ENCODE measurements around the gene GSK3B. TPM values are rescaled to one million over a fixed set of nuclear protein-coding genes. Genes with fewer than 3 reads are reported as not detected.

The GSK3B gene
- total RNA-seq, 1 experiment from 2014 or later, result 56.5 TPM

DNA sequence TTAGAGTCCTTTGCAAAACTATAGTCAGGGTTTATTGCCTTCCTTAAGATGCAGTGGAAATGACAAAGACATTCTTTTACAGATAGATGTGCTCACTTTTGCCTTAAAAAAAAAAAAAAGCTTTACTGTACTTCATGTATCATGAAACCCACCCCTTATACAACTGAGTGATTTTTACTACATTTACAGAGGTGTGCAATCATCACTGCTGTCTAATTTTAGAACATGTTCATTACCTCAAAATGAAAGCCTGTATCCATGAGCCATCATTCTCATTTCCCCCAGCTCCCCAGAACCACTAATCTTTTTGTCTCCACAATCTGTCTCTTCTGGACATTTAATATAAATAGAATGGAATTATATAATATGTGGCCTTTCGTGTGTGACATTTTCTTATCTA is 200.5 kb downstream of the GSK3B start:
- TF ChIP-seq, protein P1, sequence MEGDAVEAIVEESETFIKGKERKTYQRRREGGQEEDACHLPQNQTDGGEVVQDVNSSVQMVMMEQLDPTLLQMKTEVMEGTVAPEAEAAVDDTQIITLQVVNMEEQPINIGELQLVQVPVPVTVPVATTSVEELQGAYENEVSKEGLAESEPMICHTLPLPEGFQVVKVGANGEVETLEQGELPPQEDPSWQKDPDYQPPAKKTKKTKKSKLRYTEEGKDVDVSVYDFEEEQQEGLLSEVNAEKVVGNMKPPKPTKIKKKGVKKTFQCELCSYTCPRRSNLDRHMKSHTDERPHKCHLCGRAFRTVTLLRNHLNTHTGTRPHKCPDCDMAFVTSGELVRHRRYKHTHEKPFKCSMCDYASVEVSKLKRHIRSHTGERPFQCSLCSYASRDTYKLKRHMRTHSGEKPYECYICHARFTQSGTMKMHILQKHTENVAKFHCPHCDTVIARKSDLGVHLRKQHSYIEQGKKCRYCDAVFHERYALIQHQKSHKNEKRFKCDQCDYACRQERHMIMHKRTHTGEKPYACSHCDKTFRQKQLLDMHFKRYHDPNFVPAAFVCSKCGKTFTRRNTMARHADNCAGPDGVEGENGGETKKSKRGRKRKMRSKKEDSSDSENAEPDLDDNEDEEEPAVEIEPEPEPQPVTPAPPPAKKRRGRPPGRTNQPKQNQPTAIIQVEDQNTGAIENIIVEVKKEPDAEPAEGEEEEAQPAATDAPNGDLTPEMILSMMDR (conservative IDR thresholded peaks at IDR 0.05), result no peak
- Mint-ChIP-seq H3K4me1 (peaks cover 0 to 4% of the 10 kb centered on the region in 2 experiments; a peak in 2 of 4 replicates), H3K4me3 (no peak overlapping the region), H3K9me3 (peaks cover 8 to 16% of the 10 kb centered on the region in 2 experiments), H3K36me3 (ENCODE audit: insufficient read depth in 1 of 3, low read depth in 3 of 3) (peaks cover 17 to 21% (median 21%) of the 10 kb centered on the region in 3 experiments), H3K27me3 (ENCODE audit: low read depth) (no peaks in the 10 kb centered on the region), H3K27ac (no peak overlapping the region)
- H2BK5ac ChIP-seq (ENCODE audit: insufficient read length, low read length), result no peak overlapping the region
- H3K23ac ChIP-seq (ENCODE audit: insufficient read length, low read depth, low read length), result no peak overlapping the region
- H3K18ac ChIP-seq (ENCODE audit: insufficient read length, low read depth, low read length), result no peak overlapping the region
- H4K91ac ChIP-seq (ENCODE audit: insufficient read length, low read depth, low read length), result no peak overlapping the region
- no CpG with 5 or more reads among the region's 1 CpG for WGBS (ENCODE audit: extremely low coverage, insufficient read length, low lambda C conversion rate)
- no peak overlapping the region for H3K56ac ChIP-seq (ENCODE audit: insufficient read length, low read depth, low read length)
- no peak overlapping the region for H3T11ph ChIP-seq (ENCODE audit: low read length)
- H3K14ac ChIP-seq (ENCODE audit: insufficient read depth, low read length), result no peak overlapping the region
- no peak overlapping the region for H2AFZ ChIP-seq (ENCODE audit: low read length)
- no peaks in the 10 kb centered on the region for H3K79me1 ChIP-seq (ENCODE audit: insufficient read depth, low read depth, low read length, poor library complexity, severe bottlenecking)
- H3K27me3 ChIP-seq (ENCODE audit: insufficient read depth, low read length), result no peaks in the 10 kb centered on the region
- no peaks in the 10 kb centered on the region for H4K20me1 ChIP-seq (ENCODE audit: control insufficient read depth, insufficient read depth, insufficient read length)
- no peak overlapping the region for H4K5ac ChIP-seq (ENCODE audit: insufficient read length, low read depth, low read length)
- H3K4ac ChIP-seq (ENCODE audit: low read depth, low read length), result no peak overlapping the region
- H3K23me2 ChIP-seq (ENCODE audit: insufficient read length, low read depth, low read length, poor library complexity, severe bottlenecking), result no peaks in the 10 kb centered on the region
- no peak overlapping the region for H3K4me2 ChIP-seq (ENCODE audit: insufficient read depth, insufficient read length, low read length)
- no peak overlapping the region for H2BK12ac ChIP-seq (ENCODE audit: insufficient read length, low read depth, low read length)
- H3K4me1 ChIP-seq (ENCODE audit: insufficient read depth, low read length), result no peaks in the 10 kb centered on the region
- no peaks in the 10 kb centered on the region for H3K79me2 ChIP-seq (ENCODE audit: insufficient read depth, low read length)
- no peaks in the 10 kb centered on the region for H3K9me3 ChIP-seq (ENCODE audit: control insufficient read depth, low read depth, low read length)
- H2BK20ac ChIP-seq (ENCODE audit: low read depth, low read length, poor library complexity, severe bottlenecking), result no peak overlapping the region
- H2BK15ac ChIP-seq (ENCODE audit: low read depth, low read length), result no peak overlapping the region
- H2BK120ac ChIP-seq (ENCODE audit: low read depth, low read length, poor library complexity, severe bottlenecking), result no peak overlapping the region
- no peak overlapping the region for H4K8ac ChIP-seq (replicated peaks; ENCODE audit: insufficient read length, low read depth, low read length)
- H2AK5ac ChIP-seq (ENCODE audit: insufficient read length, low read length), result no peak overlapping the region
- no peak overlapping the region for H3K27ac ChIP-seq (ENCODE audit: insufficient read length, low read depth, low read length)
- no peak for DNase-seq
- H3K9ac ChIP-seq (ENCODE audit: extremely low read depth, insufficient read length, low read length), result no peak overlapping the region
